HS-5 (cell line): ENCODE measurements around the gene PMS2.
A peak's percentile ranks its signal among the peaks of the same experiment; 100 is the strongest.
"Not testable (repeated sequence)": the region's sequence is repeated elsewhere in the genome, so short reads cannot be mapped to it uniquely, and the experiment has no call there.

Source experiments
- DNase-seq: peaks from one replicate; pipeline ENCODE4 v3.0.0-alpha.2; 2012; ENCODE audit warnings: low read depth

PMS2 gene

DNA sequence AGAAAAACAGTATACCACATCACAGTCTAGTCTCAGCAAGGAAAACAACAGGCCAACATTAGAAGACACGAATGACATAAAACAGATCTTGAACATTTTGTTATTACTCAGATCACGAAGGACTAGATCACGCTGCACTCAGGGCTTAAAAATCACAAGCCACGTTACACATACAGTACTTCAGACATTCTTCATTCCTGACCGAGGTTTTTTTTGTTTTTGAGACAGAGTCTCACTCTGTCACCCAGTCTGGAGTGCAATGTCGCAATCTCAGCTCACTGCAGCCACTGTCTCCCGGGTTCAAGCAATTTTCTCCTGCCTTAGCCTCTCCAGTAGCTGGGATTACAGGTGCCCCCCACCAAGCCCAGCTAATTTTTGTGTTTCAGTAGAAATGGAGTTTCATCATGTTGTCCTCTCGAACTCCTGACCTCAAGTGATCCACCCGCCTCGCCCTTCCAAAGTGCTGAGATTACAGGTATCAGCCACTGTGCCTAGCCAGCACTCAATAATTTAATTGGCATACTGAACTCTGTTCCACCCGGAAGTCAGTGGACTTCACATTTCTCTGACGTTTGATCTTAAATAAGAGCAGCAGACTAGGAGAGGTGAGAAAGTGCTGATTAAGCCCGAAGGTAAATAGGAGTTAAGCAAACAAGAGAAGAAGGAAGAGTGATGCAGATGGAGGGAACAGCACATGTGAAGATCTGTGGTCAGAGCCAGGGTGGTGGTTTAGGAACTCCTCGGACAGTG lies 3.7 kb upstream of the PMS2 start:
- no peak for DNase-seq

- no peak for DNase-seq
Measured at GRCh38 chr7:6011541-6011940, 2.7 kb upstream of the PMS2 start.

DNA sequence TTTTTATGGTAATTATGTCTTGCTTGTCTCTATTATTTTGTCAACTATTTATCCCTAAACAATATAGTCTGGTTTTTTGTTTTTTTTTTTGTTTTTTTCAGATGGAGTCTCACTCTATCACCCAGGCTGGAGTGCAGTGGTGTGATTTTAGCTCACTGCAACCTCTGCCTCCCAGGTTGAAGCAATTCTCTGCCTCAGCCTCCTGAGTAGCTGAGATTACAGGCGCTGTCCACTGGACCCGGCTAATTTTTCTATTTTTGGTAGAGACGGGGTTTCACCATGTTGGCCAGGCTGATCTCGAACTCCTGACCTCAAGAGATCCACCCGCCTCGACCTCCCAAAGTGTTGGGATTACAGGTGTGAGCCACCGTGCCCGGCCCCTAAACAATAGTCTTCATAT lies 1.5 kb upstream of the PMS2 start:
- not testable (repeated sequence) for DNase-seq

- not testable (repeated sequence) for DNase-seq
Measured at GRCh38 chr7:6007835-6008590, 836 bp downstream of the PMS2 start.

GRCh38 chr7:6007386-6007785 lies 1.5 kb downstream of the PMS2 start:
- DNase-seq = no peak

DNA sequence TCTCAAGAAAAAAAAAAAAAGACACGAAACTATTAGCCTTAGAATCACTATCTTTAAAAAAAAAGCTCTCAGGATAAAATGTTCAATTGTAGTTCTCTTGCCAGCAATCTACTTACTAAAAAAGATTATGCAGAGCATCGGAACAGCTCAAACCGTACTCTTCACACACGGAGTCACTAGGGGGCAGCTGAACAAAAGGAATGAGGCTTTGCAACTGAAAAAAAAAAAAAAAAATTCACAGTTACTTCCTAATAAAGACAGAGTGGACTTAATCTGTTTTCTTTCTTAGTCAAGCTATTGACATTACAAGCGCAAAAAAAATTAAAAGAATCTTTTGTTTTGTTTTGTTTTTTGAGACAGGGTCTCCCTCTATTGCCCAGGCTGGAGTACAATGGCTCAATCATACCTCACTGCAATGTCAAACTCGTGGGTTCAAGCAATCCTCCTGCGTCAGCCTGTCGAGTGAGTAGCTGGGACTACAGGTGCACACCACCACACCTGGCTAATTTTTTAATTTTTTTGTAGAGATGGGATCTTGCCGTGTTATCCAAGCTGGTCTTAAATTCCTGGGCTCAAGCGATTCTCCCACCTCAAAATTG lies 11.5 kb downstream of the PMS2 start:
- DNase-seq = no peak

- not testable (repeated sequence) for DNase-seq
Measured at GRCh38 chr7:5987061-5987460, 21.8 kb downstream of the PMS2 start.

GRCh38 chr7:5979680-5980314 lies 29.1 kb downstream of the PMS2 start:
- DNase-seq = not testable (repeated sequence)

- not testable (repeated sequence) for DNase-seq
Measured at GRCh38 chr7:5973580-5973979, 35.3 kb downstream of the PMS2 start.

DNA sequence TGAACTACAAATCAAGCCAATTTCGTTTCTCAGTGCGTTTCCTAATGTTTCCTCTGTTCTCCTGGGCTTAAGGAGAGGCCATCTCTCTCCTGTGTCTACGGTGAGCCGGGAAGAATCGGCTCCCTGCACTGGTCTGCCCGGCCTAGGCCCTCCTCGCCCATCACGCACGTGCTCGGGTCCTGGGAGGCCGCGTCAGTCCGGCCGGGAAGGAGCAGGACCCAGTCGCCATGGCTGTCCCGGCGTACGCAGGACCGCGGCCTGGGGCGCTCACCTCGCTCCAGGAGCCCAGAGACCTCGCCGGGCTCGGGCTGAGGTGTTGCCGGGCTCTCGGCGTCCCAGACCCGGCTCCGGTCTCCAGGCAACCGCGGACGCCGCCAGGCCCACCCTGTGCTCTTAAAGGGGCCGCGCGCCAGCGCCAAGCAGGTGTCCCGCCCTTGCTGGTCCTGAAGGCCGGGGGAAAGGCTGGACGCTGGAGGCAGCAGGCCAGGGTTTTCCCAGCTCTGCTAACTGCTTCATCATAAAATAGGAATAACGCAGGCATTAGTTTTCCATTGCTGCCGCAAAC lies 38.4 kb downstream of the PMS2 start, which contains the start of gene RSPH10B:
RSPH10B (minus strand) TSS at position 343 of the 565 bp plus-strand sequence. CDS start 3,573 bp downstream, outside the sequence.
- DNase-seq = not testable (repeated sequence)

GRCh38 chr7:5963810-5964209 lies 45.0 kb downstream of the PMS2 start:
- DNase-seq = not testable (repeated sequence)

GRCh38 chr7:5963205-5963604 lies 45.6 kb downstream of the PMS2 start:
- DNase-seq = not testable (repeated sequence)

- DNase-seq = not testable (repeated sequence)
Measured at GRCh38 chr7:5934945-5935450, 73.9 kb downstream of the PMS2 start.

GRCh38 chr7:5931905-5932644 lies 76.8 kb downstream of the PMS2 start:
- DNase-seq = peak; percentile 35

- not testable (repeated sequence) for DNase-seq
Measured at GRCh38 chr7:5931250-5931649, 77.6 kb downstream of the PMS2 start.

- not testable (repeated sequence) for DNase-seq
Measured at GRCh38 chr7:5930290-5930689, 78.6 kb downstream of the PMS2 start.

DNA sequence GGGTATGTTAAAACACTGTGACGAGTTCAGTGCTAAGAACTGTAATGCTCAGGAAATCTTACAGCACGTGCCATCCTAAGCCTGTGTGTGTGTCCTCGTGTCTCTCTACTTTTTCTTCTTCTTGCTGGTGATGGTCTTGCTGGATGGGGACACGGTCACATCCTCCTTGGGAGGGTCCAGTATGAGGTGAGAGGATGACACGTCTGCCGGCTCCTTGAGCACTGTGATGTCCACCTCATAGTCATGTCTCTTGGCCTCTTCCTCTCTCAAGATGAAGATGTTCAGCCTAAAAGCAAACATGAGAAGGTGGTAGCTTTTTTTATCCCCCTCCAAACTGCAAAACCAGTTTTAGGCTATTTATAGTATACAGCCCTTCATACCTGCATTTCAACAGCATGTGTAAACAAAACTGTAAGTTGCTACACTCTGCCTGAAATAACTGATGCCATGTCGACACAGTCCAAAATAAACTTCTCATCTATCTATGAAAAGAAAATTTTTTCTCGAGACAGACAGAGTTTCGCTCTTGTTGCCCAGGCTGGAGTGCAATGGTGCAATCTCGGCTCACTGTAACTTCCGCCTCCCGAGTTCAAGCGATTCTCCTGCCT lies 82.5 kb downstream of the PMS2 start:
- DNase-seq = not testable (repeated sequence)

DNA sequence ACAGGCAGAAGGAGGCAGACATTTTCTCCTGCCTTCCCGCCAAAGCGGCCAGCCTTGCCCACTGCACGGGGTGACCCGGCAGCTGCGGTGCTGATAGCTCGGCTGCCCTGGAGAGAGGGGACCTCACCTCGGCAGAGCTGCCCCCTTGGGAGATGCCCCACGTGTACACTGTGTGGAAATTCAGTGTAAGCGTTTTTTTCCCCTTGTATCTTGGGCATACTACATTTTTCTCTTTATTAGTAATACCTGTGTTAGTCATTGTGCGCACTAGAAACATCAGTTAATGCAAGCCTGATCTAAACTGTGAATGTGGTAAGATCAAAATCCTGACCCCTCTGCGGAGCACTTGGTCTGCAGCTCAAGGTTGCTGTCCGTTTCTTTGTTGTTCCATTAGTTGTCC lies 84.2 kb downstream of the PMS2 start:
- DNase-seq = not testable (repeated sequence)

DNA sequence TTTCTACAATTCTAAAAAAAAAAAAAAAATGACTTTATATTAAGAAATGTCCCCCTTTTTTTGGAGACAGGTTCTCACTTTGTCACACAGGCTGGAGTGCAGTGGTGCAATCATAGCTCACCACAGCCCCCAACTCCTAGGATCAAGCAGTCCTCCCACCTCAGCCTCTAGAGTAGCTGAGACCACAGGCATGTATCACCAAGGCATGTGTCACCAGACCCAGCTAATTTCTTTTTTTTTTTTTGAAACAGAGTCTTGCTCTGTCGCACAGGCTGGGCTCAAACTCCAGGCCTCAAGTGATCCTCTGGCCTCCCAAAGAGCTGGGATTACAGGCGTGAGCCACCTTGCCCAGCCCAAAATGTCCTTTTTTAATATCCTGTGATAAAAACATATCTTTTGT lies 84.7 kb downstream of the PMS2 start:
- DNase-seq = not testable (repeated sequence)
